Peyer's patch (tissue), 4 donors: ENCODE data around the gene DOCK4.

ENCODE experiments used
- CTCF ChIP-seq, 6 experiments: fragments of 450-650 bp in 4 of 6; fragments of 200-600 bp in 2 of 6; sonication (generic) in 1 of 6; IDR thresholded peaks; one replicate each; pipeline ENCODE4 v1.5.1; 2017 to 2019; ENCODE audit warnings: antibody characterized with exemption in 6 of 6, mild to moderate bottlenecking in 3 of 6, moderate library complexity in 1 of 6
- POLR2A ChIP-seq, 2 donors: fragments of 450-650 bp; IDR thresholded peaks; one replicate each; pipeline ENCODE4 v1.5.1; 2017; ENCODE audit warnings: antibody characterized with exemption in 2 of 2, mild to moderate bottlenecking in 2 of 2, moderate library complexity in 2 of 2

DNA sequence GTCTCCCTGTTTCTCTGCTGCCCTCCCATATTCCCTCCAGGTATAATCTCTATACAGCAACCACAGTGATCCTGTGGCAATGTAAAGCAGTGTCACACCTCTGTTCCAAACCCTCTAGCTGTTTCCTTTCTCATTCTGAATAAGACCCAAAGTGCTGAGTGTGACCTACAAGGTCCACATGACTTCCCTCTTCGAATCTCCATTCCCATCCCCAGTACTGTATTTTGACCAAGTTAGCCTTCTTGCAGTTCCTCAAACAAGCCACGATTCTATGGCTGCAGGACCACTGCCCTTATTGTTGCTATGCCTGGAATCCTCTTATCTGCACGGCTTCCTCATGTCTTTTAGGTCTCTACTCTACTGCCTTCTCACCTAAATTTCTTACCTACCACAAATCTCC lies 291.9 kb downstream of the DOCK4 start:
- no peak for TF ChIP-seq CTCF (IDR thresholded peaks at IDR 0.05)
- no peak for TF ChIP-seq POLR2A (IDR thresholded peaks at IDR 0.05)
